NCI-H1436 (cell line): ENCODE data around the gene MCEMP1.

Experiments used
- DNase-seq: peaks from one replicate; lab custom pipeline; 2025; lab: John Stamatoyannopoulos, UW

MCEMP1 gene, protein sequence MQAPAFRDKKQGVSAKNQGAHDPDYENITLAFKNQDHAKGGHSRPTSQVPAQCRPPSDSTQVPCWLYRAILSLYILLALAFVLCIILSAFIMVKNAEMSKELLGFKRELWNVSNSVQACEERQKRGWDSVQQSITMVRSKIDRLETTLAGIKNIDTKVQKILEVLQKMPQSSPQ

DNA sequence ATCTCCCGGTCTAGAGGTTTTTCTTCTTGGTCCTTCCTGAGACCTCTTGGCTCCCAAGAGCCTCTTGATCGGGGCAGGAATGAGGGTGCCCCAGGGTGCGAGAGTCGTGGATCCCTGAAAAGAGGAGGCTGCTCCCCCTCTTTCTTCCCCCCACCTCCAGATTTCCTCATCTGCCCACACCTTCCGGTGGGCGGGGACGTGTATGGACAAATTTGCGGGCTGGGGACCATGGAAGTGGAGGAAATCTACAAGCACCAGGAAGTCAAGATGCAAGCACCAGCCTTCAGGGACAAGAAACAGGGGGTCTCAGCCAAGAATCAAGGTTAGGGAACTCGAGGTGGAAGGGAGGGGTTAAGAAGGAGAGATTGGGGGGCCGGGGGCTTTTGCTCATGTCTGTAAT is at the start of gene MCEMP1:
MCEMP1 (plus strand) TSS at position 237 of the 400 bp plus-strand sequence; CDS start at position 268, 31 bp downstream.
- DNase-seq: no peak

DNA sequence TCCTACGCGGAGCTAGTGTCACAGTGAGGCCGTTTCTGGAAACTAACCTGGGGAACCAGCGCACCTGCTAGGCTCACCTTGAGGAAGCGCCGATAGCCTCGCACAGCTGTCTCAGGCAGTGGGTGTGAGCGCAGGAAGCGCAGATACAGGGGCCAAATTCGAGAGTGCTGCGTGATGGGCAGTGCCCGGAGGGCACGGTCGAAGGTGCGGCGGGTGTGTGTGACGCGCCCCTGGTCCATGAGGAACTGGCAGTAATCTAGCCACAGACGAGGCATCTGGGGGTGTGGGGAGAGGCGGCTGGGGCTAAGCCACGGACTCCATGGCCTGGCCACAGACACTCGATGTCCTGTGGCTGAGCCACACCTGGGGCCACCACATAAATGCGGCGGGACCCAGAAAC is 49.7 kb upstream of the MCEMP1 start:
- no peak for DNase-seq

DNA sequence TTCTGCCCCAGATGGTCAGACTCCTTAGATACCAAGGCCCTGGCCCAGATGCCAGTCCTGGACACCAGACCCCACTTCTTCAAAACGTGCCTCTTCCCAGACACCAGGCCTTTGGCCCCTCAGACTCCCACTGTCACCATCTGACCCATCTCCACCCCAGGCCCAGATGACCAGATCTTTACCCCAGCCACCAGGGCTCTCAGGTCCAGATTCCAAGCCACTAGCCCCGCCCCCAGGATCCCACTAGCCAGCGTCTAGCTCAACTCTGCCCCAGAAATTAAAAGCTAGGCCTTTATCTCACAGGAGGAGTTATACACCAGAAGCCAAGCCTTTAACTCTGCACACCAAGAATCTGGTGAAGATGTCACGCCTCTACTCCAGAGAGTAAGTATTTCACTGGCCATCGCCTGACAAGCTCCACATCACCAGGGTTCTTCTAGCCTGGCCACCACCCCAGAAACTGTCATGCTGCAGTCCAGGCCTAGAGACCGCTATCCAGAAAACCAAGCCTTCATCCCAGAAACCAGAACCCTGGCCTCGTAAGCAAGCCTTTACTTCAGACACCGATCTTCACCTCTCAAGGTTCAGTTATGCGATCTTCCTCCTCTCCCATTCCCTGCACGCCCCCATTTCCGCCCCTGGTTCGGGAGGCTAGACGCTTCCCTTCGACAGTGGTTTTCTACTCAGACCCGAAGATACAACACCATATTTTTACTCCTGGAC is 48.1 kb upstream of the MCEMP1 start:
- no peak for DNase-seq

DNA sequence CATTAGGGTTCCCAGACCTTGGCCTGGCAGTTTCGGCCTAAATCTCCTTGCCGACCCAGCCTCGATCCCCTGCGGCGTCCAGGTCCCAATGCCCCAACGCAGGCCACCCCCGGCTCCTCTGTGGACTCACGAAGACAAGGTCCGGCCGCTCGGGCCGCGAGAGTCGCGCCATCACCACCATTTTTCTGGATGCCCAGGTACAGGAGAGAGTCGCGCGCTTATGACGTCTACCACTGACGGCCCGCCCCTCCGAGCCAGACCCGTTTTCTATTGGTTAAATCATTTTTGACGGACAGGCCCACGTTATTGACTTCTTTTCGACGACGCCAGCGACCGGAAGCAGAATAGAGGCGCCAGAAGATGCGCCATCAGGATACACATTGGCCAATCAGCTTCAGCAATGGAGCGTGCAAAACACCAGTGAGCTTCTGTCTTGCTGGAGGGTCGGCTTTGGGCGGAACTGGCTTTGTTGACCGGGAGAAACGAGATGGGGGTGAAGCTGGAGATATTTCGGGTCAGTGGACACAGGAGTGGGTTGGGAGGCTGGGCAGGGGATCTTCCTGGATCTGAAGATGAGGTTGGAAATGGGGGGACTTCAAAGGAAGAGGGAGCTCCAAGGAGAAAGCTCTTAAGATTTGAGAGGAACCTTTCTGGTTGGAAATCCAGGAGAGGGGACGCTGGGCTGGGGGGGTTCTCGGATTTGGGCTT is 47.4 kb upstream of the MCEMP1 start, which contains the start of the genes PET100 and XAB2:
PET100 (plus strand) TSS at position 447 of the 708 bp plus-strand sequence; CDS start at position 488, 41 bp downstream.
XAB2 (minus strand) TSS at position 199 of the 708 bp plus-strand sequence; CDS start at position 181, 18 bp downstream.
- DNase-seq: peak; percentile 97

DNA sequence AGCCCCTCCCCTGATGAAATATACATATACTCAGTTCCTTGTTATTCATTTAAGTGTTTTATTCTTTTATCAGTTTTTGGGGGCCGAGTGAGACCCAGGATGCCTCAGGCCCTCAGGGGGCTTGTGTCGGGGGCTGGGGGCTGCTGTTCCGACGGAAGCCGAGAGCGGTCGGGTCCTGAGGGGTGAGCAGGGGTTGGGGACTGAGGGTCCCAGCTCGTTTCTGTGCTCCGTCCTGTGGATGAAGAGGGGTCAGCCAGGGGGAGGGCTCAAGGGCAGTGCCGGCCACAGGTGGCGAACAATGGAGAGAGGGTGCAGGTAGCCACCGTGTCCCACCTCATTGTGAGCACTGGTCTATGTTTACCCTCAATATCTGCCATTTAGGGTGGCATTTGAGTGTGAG is 45.3 kb upstream of the MCEMP1 start:
- no peak for DNase-seq

DNA sequence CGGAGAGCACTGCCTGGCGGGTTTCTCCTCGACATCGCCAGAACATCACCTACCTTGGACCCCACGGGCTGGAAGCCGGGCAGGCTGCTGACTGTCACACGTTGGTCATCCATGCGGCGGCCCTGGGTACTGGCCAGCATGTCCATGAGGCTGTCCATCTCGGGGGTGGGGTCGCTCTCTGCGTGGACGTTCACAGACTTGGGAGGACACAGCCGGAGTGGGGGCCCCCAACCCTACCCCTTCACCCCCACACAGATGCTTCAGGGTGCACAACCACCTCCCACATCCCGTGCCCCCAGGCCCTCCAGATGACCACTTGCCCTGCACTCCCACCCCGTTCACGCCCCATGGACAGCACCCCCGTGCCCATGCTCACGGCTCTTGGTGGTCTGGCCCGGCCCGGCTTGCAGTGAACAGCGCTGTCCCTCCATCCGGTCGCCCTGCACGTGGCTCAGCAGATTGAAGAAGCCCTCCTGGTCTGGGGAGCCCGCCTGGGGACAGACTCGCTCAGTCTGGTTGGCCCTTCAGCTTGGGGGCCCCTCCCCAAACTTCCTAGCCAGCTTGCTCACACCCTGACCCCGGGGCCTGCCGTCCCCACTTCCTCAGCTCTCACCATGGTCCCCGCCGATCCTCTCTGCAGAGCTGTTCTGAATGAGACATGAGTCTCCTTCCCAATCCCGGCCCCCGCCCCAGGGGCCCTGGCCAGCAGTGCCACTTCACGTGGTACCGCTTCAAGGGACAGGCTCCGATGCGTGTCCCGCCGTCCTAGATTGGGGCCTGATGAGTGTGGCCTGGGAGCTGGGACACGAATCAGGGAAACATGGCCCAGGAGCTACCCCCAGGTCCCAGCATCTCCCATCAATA is 44.3 kb upstream of the MCEMP1 start:
- no peak for DNase-seq

DNA sequence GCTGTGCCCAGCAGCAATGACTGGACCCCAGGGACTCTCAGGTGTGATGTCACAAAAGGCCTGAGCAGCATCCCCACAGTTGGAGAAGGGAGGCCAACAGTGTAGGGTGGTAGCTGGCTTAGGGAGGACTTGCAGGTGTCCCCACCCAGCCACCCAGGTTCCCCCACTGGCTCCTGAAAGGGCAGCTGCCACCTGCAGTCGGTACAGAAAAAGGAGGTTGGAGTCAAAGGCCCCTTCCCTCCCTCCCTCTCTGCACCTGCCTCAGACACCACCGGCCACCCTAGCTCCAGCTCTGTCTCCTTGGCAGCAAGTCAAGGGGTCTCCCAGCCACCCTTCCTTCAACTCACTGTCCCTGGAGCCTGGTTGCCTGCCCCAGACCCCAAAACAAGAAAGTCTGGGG is 43.2 kb upstream of the MCEMP1 start, which contains the start of gene PCP2:
PCP2 (minus strand) TSS at position 22 of the 400 bp plus-strand sequence. CDS start 262 bp downstream, outside the sequence.
- DNase-seq: no peak

DNA sequence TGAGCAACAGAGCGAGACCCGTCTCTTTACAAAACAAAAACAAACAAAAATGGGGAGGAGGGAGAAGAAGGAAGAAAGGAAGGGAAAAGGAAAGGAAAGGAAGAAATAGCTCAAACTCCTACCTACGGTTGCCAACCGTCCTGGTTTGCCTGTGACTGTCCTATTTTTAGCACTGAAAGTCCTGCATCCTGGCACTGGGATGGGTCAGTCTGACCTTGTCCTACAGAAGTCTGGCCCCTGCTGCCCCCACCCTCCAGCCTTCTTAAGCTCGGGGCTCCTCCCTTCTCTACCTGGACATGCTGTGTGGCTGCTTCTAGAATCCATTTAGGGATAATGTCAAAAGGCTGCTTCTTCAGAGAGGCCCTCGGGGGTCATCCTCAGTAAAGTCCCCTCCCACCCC is 41.2 kb upstream of the MCEMP1 start:
- DNase-seq: no peak

DNA sequence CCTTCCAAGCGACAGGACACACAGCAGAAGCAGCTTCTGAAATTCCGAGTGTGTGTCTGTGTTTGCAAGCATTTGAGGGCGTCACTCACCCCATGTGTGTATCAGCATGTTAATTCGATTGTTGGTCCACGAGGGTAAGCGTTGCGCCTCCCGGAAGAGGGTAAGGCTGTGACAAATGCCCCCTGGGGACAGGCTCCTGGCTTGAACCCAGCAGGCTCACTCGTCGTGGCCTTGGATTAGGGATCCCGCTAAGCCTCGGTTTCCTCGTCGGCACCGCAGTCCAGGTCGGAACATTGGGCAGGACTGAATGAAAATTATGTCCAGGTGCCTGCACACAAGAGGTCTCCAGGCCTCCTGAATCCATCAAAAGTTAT is 40.6 kb upstream of the MCEMP1 start:
- no peak for DNase-seq

DNA sequence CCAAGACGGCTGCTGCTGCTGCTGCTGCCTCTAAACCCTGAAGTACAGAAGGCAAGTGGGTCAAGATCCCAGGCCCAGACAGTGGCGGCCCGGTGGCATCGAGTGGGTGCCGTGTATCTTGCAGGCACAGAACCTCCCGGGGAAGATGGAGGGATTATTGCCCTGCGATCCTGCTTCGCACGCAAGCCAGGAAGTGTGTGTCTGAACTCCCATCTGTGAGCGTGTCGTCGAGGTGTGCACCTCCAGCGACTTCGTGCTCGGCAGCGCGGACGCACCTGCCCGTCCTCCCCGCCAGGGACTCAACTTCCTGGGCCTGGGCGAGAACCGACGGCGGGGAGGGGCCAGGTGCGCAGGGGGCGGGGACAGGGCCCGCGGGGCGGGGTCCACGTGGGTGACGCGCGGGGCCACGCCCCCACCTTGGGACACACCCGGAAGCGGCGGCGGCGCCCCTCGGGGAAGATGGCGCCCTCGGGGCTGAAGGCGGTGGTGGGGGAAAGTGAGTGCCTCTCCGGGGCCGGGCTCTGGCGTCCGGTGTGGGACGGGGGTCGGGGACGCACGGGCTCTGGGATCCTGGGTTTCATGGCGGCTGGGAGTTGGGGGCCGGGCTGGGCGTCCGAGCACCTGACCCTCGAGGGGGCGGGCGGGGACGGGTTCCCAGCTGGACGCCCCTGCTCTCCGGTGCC is 40.1 kb upstream of the MCEMP1 start, which contains the start of gene STXBP2:
STXBP2 (plus strand) TSS at position 420 of the 683 bp plus-strand sequence; CDS start at position 460, 40 bp downstream.
- peak; percentile 79 for DNase-seq

DNA sequence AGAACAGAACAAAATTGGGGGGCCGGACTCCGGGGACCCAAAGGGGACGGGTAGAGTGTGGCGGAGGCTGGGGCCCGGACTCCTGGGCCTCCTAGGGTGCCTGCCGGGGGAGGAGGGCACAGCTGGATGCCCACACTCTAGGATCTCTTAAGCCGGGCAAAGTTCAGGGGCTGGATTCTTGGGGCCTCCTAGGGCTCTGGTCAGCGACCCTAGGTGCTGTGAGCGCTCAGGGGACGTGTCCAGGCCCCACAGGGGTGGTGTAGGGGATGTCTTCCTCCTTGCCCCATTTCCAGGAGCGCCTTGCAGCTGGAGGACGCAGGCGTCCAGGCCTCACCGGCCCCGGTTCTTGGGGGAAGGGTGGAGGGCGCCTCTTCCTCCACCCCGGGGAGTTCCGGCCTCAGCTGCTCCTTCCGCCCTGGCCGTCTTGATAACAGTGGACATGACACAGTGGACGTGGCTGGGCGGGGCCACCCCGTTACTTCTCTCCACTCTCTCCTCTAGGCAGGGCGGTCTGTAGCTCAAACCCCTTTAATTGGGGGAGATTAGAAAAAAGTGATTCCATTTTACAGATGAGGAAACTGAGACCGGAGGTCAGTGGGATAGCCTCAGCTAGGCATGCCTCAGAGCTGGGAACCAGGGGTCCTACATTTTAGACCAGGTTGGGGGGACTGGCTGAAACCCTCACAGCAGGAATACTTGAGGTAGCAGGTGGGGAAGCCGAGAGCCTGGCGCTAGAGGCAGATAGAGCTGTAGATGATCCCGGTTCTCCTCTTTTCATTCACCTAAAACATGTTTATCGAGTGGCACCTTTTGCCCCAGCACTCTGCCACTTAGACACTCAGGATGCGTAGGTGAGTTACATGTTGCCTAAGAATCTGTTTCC is 39.3 kb upstream of the MCEMP1 start:
- no peak for DNase-seq

DNA sequence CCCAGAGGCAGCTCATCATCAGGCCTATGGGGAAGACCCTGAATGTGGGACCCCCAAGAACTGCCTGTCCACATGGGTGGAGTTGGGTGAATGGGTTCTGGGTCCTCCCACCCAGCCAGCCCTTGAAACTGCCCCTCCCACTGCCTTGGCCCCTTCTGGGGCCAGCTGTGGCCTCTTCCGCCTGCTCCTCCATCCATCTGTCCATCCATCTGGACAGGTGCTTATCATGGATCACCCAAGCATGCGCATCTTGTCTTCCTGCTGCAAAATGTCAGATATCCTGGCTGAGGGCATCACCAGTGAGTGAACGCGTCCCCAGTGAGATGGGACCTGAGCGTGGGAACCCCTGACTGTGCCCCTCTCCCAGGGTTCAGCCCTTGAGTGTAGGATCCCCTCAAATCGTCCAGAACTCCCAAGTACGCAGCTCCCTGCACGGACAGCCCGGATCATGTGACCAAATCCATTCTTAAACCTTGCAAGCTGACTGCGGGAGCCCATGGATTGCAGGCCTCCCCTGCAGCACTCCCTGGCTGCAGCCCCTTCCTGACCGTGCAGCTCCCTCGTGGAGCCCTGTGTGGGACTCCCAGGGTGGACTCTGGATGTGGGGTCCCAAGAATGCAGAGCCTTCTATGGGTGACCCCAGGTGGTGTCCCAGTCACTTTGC is 38.0 kb upstream of the MCEMP1 start:
- no peak for DNase-seq

DNA sequence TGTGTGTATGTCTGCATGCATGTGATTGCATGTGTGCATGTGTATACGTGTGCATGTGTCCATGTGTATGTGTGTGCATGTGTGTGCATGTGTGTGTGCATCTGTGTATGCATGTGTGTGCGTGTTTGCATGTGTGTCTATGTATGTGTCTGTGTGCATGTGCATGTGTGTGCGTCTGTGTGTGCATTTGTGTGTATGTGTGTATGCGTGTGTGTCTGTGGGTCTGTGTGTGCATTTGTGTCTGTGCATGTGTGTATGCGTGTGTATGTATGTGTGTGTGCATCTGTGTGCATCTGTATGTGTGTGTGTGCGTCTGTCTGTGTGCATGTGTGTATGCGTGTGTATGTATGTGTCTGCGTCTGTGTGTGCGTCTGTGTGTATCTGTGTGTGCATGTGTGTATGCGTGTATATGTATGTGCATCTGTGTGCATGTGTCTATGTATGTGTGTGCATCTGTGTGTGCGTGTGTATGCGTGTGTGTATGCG is 37.0 kb upstream of the MCEMP1 start:
- DNase-seq: no peak

DNA sequence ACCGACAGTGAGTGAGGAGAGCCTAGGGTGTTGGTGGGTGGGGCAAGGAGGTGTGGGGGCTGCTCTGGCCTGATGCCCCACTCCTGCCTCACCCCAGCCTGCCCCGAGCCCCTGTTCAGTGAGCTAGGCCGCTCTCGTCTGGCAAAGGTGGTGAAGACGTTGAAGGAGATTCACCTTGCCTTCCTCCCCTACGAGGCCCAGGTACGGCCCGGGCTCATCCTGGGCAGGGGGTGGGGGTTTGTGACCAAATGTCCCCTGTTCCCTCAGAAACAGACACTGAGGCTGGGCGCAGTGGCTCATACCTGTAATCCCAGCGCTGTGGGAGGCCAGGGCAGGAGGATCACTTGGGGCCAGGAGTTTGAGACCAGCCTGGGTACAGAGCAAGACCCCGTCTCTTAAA is 36.1 kb upstream of the MCEMP1 start:
- DNase-seq: no peak

DNA sequence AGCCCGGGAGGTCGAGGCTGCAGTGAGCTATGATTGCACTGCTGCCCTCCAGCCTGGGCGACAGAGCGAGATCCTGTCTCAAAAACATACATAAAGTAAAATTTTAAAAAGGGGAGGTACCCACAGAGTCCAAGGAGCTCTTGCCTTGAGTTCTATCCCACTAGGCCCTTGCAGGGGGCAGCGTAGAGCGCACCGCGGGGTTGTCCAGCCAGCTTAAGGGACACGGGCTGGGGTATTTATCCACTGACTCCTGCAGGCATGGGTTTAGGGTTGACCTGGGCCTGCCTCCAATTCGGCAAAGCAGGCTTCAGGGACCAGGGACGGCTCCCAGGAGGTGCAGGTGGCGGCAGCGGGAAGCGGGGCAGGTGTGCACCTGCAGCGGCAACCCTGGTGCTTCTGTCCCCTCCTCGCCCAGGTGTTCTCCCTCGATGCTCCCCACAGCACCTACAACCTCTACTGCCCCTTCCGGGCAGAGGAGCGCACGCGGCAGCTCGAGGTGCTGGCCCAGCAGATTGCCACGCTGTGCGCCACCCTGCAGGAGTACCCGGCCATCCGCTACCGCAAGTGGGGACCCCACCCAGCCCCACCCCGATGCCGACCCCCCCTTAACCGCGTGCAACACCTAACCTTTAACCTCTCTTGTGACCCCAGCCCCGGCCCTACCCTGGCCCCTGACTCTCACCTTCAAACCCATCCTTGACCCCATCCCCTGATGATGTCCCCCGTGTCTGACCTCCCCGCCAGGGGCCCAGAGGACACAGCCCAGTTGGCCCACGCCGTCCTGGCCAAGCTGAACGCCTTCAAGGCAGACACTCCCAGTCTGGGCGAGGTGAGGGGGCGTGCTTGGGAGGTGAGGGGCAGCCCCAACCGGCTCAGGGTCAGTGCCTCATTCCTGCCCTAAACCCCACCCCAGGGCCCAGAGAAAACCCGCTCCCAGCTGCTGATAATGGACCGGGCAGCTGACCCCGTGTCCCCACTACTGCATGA is 35.3 kb upstream of the MCEMP1 start:
- no peak for DNase-seq

DNA sequence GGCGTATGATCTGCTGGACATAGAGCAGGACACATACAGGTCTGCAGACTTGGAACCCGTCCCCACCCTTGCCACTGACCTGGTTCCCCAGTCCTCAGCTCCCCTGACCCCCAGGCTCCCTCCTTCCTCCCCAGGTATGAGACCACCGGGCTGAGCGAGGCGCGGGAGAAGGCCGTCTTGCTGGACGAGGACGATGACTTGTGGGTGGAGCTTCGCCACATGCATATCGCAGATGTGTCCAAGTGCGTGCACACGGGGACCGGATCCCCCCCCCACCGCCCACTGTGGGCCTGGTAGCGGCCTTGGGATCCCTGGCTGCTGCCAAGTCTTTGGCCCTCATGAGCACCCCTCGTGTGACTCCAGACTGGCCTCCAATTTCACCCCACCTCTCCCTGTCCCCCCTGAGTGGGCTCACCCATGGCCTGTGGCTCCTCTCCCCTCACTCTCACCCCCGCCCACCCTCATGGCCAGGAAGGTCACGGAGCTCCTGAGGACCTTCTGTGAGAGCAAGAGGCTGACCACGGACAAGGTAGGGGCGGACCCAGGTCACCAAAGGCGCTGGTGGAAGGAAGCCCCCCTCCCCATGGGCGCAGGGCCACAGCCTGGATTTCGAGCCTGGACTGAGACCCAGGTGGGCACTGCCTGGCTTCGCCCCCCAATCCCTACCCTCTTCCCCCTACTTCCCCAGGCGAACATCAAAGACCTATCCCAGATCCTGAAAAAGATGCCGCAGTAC is 34.4 kb upstream of the MCEMP1 start:
- DNase-seq: no peak

DNA sequence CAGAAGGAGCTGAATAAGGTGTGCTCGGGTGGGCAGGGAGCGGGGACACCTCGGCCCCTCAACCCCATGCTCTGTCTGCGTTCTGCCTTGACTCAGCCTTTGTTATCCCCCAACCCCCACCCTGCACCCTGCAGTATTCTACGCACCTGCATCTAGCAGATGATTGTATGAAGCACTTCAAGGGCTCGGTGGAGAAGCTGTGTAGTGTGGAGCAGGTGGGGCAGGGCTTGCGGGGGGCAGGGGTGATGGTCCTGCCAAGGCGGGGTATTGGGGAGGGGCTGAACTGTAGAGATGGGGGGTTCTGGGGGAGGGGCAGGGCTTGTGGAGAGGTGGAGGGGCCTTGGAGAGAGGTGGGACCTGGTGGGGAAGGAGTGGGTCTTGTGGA is 33.9 kb upstream of the MCEMP1 start:
- no peak for DNase-seq
